Heart left ventricle (tissue), 16 donors: Measurements from ENCODE around the gene PRR16. TPM values are rescaled to one million over a fixed set of nuclear protein-coding genes. Genes with fewer than 3 reads are reported as not detected.

Experiments used
- ATAC-seq, 4 donors: fragments of 200-7000 bp; cut with Tn5 transposase; one replicate each; pipeline ENCODE4 v1.9.1; 2020 to 2022; ENCODE audit warnings: moderate library complexity in 4 of 4, mild to moderate bottlenecking in 3 of 4, moderate number of reproducible peaks in 1 of 4
- DNase-seq, 5 donors: peaks; one replicate each; pipeline ENCODE4 v3.0.0-alpha.2; 2020
- H3K27ac ChIP-seq, 12 donors: fragments of 200-600 bp; sonication (generic) in 4 of 12; one replicate each; pipeline versions ENCODE4 v1.5.0 to v1.8.0; 2016 to 2022; ENCODE audit warnings: mild to moderate bottlenecking in 2 of 12
- H3K27me3 ChIP-seq, 9 donors: fragments of 200-600 bp; sonication (generic) in 2 of 9; one replicate each; pipeline versions ENCODE4 v1.5.1 to v1.8.0; 2016 to 2022; ENCODE audit warnings: mild to moderate bottlenecking in 3 of 9
- H3K36me3 ChIP-seq, 9 donors: fragments of 200-600 bp; sonication (generic) in 2 of 9; one replicate each; pipeline versions ENCODE4 v1.5.0 to v1.8.0; 2018 to 2022; ENCODE audit warnings: mild to moderate bottlenecking in 2 of 9
- H3K4me1 ChIP-seq, 12 donors: fragments of 200-600 bp; sonication (generic) in 4 of 12; one replicate each; pipeline versions ENCODE4 v1.5.0 to v1.8.0; 2016 to 2022; ENCODE audit warnings: mild to moderate bottlenecking in 3 of 12
- H3K4me3 ChIP-seq, 12 donors: fragments of 200-600 bp; sonication (generic) in 4 of 12; one replicate each; pipeline versions ENCODE4 v1.5.0 to v1.8.0; 2017 to 2022; ENCODE audit warnings: mild to moderate bottlenecking in 9 of 12, moderate library complexity in 4 of 12
- H3K9me3 ChIP-seq, 12 donors: fragments of 200-600 bp; sonication (generic) in 4 of 12; one replicate each; pipeline versions ENCODE4 v1.5.0 to v1.8.0; 2016 to 2022; ENCODE audit warnings: mild to moderate bottlenecking in 1 of 12
- CTCF ChIP-seq, 12 donors: fragments of 200-600 bp; sonication (generic) in 4 of 12; IDR thresholded peaks; one replicate each; pipeline versions ENCODE4 v1.5.0 to v1.8.0; 2018 to 2022; ENCODE audit warnings: antibody characterized with exemption in 12 of 12, mild to moderate bottlenecking in 5 of 12
- POLR2A ChIP-seq, 2 donors: fragments of 450-650 bp; IDR thresholded peaks; one replicate each; pipeline ENCODE4 v1.6.1; 2017; ENCODE audit warnings: antibody characterized with exemption in 2 of 2, mild to moderate bottlenecking in 2 of 2, moderate library complexity in 2 of 2
- WGBS, 4 donors: extraction: QIAGEN DNeasy Blood & Tissue Kit in 2 of 4; methylation state at CpG; one replicate each; pipeline versions ENCODE4 v1.1.5 to v1.1.7; 2013 to 2018; 5-methylcytosine and 5-hydroxymethylcytosine counted together
- intact Hi-C, 10 donors: fragments of 100-400 bp; cut with DNase I; formaldehyde crosslinking; loops; one replicate each; pipeline versions ENCODE4 v1.11.1 to v1.14.2; 2022
- polyA plus RNA-seq, 2 donors: library from polyadenylated mRNA; stranded (reverse); fragments of 200-250 nt; gene quantifications; one replicate each; pipeline ENCODE4 v1.2.3, GENCODE V29; 2013
- total RNA-seq, 9 donors: library from RNA; depleted of rRNA in 2 of 9; stranded (reverse); fragments of >200 nt in 2 of 9; fragmentation: NEBNext Ultra II Directional in 3 of 9; extraction: Animal tissue kit (Norgen Biotek cat#: 25700) in 3 of 9; gene quantifications; one replicate each; pipeline versions ENCODE4 v1.1.0 to v1.2.4, GENCODE V29; 2016 to 2023
- donor health status: ischemic (EF 13 %, LVEDD 7.1; RV severe dilation, severe dysfunction).
- donor health status: healthy with polysubstance abuse.
- donor health status: DM: no; HTN: yes; CAD: no.
- donor health status: DM: no; HTN: no; CAD: no.
- donor health status: ischemic (EF 25% LVEDD 6.9; RV normal size, moderate dysfunction).
- donor health status: ischemic (EF 25% LVEDD 5.7; RV mildly dilated, moderate dysfunction).
- donor health status: healthy.
- donor health status: DM: yes; HTN: yes; CAD: no.
- donor health status: ischemic (EF 35%, LVEDD 5.7; RV mildly dilated, moderate dysfunction).
- donor health status: nonischemic (EF 11% LVEDD 7.7; RV severe dilation, severe dysfunction).
- donor health status: DM: yes; HTN: yes; CAD: no.
- donor health status: PGD.
- donor health status: ischemic (EF 29% LVEDD 5.4; RV normal size, mild dysfunction).
- donor health status: nonischemic (EF 23%, LVEDD 6.1; RV moderate dilation, normal function).

PRR16 gene
- total and polyA plus RNA-seq, 11 donors, result 4.0 to 18.8 (median 8.3) TPM

- Histone ChIP-seq H3K4me1 (peaks cover 0 to 12% (median 0%) of the 10 kb centered on the region in 12 donors), H3K36me3 (no peaks in the 10 kb centered on the region), H3K27me3 (no peaks in the 10 kb centered on the region), H3K27ac (no peak overlapping the region), H3K9me3 (no peaks in the 10 kb centered on the region), H3K4me3 (no peak overlapping the region)
- no peak for ATAC-seq
- TF ChIP-seq CTCF (IDR thresholded peaks at IDR 0.05) (no peak), POLR2A (IDR thresholded peaks at IDR 0.05) (no peak)
- no peak for DNase-seq
- intact Hi-C loops, result no loop called here
- 77 to 84% (median 82%) methylated on average over 3 of the region's 3 CpGs for WGBS, 4 donors
These were observed 45.0 kb downstream of the PRR16 start for GRCh38 chr5:120509053-120509452.

- ATAC-seq (no peak), DNase-seq (no peak)
- 57 to 65% (median 59%) methylated on average over 2 of the region's 2 CpGs for WGBS, 4 donors
- intact Hi-C loops, result no loop called here
- Histone ChIP-seq H3K4me3 (no peak overlapping the region), H3K36me3 (no peaks in the 10 kb centered on the region), H3K4me1 (peaks cover 0 to 12% (median 0%) of the 10 kb centered on the region in 12 donors), H3K27ac (no peak overlapping the region), H3K9me3 (no peaks in the 10 kb centered on the region), H3K27me3 (no peaks in the 10 kb centered on the region)
- TF ChIP-seq POLR2A (IDR thresholded peaks at IDR 0.05) (no peak), CTCF (IDR thresholded peaks at IDR 0.05) (no peak)
These were observed 46.1 kb downstream of the PRR16 start for GRCh38 chr5:120510098-120510637.

GRCh38 chr5:120510994-120511686 is 47.0 kb downstream of the PRR16 start:
- Histone ChIP-seq H3K4me1 (peaks cover 0 to 12% (median 0%) of the 10 kb centered on the region in 12 donors), H3K27me3 (no peaks in the 10 kb centered on the region), H3K4me3 (no peak overlapping the region), H3K27ac (no peak overlapping the region), H3K9me3 (no peaks in the 10 kb centered on the region), H3K36me3 (no peaks in the 10 kb centered on the region)
- ATAC-seq (no peak), DNase-seq (no peak)
- WGBS, 4 donors, result 67 to 77% (median 71%) methylated on average over 4 of the region's 4 CpGs
- intact Hi-C loops, result no loop called here
- TF ChIP-seq POLR2A (IDR thresholded peaks at IDR 0.05), result no peak
- no peak for TF ChIP-seq CTCF (IDR thresholded peaks at IDR 0.05)

- WGBS, 4 donors, result 43 to 64% (median 56%) methylated on average over 2 of the region's 2 CpGs
- H3K4me1 ChIP-seq, result peaks cover 0 to 12% (median 0%) of the 10 kb centered on the region in 12 donors
- ATAC-seq, result no peak
- no peaks in the 10 kb centered on the region for H3K9me3 ChIP-seq
- H3K27ac ChIP-seq, result no peak overlapping the region
- H3K4me3 ChIP-seq, result no peak overlapping the region
- no peak for TF ChIP-seq CTCF (IDR thresholded peaks at IDR 0.05)
- no peak for TF ChIP-seq POLR2A (IDR thresholded peaks at IDR 0.05)
- no peak for DNase-seq
- intact Hi-C loops, result no loop called here
- no peaks in the 10 kb centered on the region for H3K36me3 ChIP-seq
- no peaks in the 10 kb centered on the region for H3K27me3 ChIP-seq
These were observed 48.0 kb downstream of the PRR16 start for GRCh38 chr5:120512068-120512467.
